ENCODE data around the gene CHST8. TPM values are rescaled to one million over a fixed set of nuclear protein-coding genes. Genes with fewer than 3 reads are reported as not detected.

CHST8 gene
- total RNA-seq, 1 donor from 2014 or later = 26.6 TPM

DNA sequence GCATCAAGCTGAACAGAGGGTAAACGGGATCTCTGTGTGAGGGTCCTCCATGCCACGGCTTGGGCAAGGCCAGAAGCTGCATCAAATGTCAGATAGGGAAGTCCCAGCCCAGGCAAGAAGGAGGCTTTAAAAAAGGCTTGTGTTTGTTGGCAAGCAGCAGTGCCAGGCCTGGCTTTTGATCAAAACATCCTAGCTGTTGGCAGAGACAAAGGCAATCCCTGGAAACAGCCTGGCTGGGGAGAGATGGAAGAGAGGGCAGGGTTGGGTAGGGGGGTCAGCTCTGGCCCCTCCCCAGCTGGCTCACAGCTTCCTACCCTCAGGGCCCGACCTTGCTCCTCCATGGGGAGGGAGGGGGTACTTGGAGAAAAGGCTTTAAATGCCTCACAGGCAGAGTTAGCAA lies 113.2 kb downstream of the CHST8 start:
- no peak overlapping the region for H3K4me3 Mint-ChIP-seq
- no peaks in the 10 kb centered on the region for H3K4me1 Mint-ChIP-seq

DNA sequence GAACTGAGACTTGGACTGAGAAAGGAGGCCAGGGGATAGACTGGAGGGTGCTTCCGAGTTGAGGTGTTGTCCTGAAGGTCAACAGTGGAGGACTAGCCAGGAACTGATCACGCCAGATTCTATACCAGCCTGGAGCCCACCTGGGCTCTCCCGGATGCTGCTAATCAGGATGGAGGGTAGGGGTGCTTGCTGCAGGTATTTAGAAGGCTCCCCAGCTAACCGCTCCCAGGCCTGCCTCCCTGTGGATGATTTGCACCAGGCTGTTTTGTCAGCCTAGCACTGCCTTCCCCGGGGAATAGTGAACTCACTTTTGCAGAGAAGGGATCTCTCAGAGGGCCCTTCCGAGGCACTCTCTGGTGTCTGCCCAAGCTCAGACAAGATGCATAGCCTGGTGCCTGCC lies 114.4 kb downstream of the CHST8 start:
- Mint-ChIP-seq H3K4me1 (no peaks in the 10 kb centered on the region), H3K36me3 (no peaks in the 10 kb centered on the region), H3K27ac (no peak overlapping the region), H3K27me3 (ENCODE audit: low read depth) (peaks cover 36% of the 10 kb centered on the region), H3K9me3 (no peaks in the 10 kb centered on the region), H3K4me3 (no peak overlapping the region)
- TF ChIP-seq, protein P1, sequence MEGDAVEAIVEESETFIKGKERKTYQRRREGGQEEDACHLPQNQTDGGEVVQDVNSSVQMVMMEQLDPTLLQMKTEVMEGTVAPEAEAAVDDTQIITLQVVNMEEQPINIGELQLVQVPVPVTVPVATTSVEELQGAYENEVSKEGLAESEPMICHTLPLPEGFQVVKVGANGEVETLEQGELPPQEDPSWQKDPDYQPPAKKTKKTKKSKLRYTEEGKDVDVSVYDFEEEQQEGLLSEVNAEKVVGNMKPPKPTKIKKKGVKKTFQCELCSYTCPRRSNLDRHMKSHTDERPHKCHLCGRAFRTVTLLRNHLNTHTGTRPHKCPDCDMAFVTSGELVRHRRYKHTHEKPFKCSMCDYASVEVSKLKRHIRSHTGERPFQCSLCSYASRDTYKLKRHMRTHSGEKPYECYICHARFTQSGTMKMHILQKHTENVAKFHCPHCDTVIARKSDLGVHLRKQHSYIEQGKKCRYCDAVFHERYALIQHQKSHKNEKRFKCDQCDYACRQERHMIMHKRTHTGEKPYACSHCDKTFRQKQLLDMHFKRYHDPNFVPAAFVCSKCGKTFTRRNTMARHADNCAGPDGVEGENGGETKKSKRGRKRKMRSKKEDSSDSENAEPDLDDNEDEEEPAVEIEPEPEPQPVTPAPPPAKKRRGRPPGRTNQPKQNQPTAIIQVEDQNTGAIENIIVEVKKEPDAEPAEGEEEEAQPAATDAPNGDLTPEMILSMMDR (IDR thresholded peaks at IDR 0.05; ENCODE audit: unreplicated experiment) = no peak
- DNase-seq (ENCODE audit: low spot score in 2 of 2, unreplicated experiment in 2 of 2) = no peak

More for the DNA sequence above, 113.2 kb downstream of the CHST8 start:
- TF ChIP-seq, protein P1 (IDR thresholded peaks at IDR 0.05; ENCODE audit: unreplicated experiment) = no peak
- no peaks in the 10 kb centered on the region for H3K36me3 Mint-ChIP-seq
- H3K27me3 Mint-ChIP-seq (ENCODE audit: low read depth) = peaks cover 32% of the 10 kb centered on the region
- no peaks in the 10 kb centered on the region for H3K9me3 Mint-ChIP-seq
- no peak for DNase-seq (ENCODE audit: low spot score in 2 of 2, unreplicated experiment in 2 of 2)
- H3K27ac Mint-ChIP-seq = no peak overlapping the region

DNA sequence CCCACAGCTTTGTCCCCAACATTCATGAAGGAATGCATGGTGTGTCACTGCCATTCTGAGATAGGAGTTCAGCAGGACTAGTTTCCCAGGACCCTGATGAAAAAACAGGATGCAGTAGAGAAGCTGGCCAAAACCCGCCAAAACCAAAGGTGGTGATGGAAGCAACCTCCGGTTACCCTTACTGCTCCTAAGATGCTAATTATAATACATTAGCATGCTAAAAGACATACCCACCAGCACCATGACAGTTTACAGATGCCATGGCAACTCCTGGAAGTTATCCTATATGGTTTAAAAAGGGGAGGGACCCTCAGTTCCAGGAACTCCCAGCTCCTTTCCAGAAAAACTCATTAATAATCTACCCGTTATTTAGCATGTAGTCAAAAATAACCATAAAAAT lies 115.0 kb downstream of the CHST8 start:
- Mint-ChIP-seq H3K36me3 (no peaks in the 10 kb centered on the region), H3K9me3 (no peaks in the 10 kb centered on the region), H3K4me1 (no peaks in the 10 kb centered on the region), H3K27ac (no peak overlapping the region), H3K27me3 (ENCODE audit: low read depth) (peaks cover 36% of the 10 kb centered on the region), H3K4me3 (no peak overlapping the region)
- DNase-seq (ENCODE audit: low spot score in 2 of 2, unreplicated experiment in 2 of 2) = no peak
- TF ChIP-seq, protein P1 (IDR thresholded peaks at IDR 0.05; ENCODE audit: unreplicated experiment) = no peak

DNA sequence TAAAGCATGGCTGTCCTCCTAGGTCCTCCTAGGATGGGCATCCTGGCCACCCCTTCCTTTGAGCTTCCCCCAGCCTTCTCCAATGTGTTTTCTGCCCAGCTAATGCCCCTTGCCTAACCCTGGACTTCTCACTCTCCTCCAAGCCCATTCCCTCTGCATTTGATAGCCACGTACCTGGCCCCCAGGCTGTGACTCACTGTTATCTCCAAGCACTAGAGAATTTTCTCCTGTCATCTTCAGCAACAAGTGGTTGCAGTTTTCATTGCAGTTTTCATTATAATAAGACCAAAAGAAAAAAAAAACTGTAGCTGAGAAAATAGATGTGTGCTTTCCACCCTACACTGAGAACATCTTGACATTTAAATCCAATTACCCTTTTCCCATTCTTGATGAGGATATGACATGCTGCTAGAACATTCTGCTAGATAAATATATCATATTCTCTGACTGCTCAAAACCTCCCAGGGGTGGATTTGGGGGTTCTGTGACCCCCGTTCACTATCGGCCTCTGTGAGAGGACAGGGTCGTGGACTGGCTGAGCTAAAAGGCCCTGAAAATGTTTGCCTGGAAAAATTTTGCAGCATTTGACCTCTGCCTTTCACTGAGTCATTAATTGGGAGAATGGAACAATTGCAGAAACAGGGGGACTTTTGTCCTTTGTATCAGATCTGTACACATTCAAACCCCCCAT lies 116.1 kb downstream of the CHST8 start:
- no peak overlapping the region for H3K27ac Mint-ChIP-seq
- no peak for DNase-seq (ENCODE audit: low spot score in 2 of 2, unreplicated experiment in 2 of 2)
- TF ChIP-seq, protein P1 (IDR thresholded peaks at IDR 0.05; ENCODE audit: unreplicated experiment) = no peak
- no peak overlapping the region for H3K4me3 Mint-ChIP-seq
- H3K9me3 Mint-ChIP-seq = no peaks in the 10 kb centered on the region
- no peaks in the 10 kb centered on the region for H3K36me3 Mint-ChIP-seq
- peaks cover 36% of the 10 kb centered on the region for H3K27me3 Mint-ChIP-seq (ENCODE audit: low read depth)
- no peaks in the 10 kb centered on the region for H3K4me1 Mint-ChIP-seq

DNA sequence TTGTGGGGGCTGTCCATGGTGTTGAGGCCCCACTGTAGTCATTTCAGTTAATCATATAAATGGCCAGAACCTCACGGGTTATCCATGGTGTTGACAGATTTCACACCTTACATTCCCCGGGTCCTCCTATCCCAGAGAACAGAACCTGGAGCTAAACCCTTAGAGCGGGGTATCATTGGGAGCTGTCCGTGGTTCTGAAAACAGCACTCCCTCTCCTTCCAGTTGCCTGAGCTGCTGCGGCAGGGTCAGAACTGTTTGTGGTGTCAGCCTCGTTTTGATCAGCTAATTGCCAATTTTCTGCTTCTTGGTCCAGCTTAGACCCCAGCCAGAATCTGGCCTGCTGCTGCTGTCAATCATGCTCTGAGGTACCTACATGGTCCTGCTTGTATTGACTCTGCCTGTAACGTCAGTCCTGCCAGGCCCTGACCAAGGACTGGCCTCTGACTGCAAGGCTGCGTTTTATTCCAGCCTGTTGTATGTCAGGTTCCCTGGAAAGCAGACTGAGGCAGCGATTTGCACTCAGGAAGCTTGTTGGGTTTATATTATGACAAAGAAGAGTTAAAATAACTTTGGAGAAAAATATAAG lies 119.2 kb downstream of the CHST8 start:
- H3K4me3 Mint-ChIP-seq = no peak overlapping the region
- H3K9me3 Mint-ChIP-seq = no peaks in the 10 kb centered on the region
- H3K36me3 Mint-ChIP-seq = no peaks in the 10 kb centered on the region
- TF ChIP-seq, protein P1 (IDR thresholded peaks at IDR 0.05; ENCODE audit: unreplicated experiment) = no peak
- no peak overlapping the region for H3K27ac Mint-ChIP-seq
- DNase-seq (ENCODE audit: low spot score in 2 of 2, unreplicated experiment in 2 of 2) = peak; percentile 62 to 71
- no peaks in the 10 kb centered on the region for H3K4me1 Mint-ChIP-seq
- peaks cover 30% of the 10 kb centered on the region for H3K27me3 Mint-ChIP-seq (ENCODE audit: low read depth)

All from mesothelial cell of epicardium (in vitro differentiated cells).